A172 (cell line): ENCODE results near the gene CAMSAP2. TPM values are rescaled to one million over a fixed set of nuclear protein-coding genes. Genes with fewer than 3 reads are reported as not detected.
"Not testable (repeated sequence)": the region's sequence is repeated elsewhere in the genome, so short reads cannot be mapped to it uniquely, and the experiment has no call there.

ENCODE experiments used
- DNase-seq: peaks from one replicate; pipeline ENCODE4 v3.0.0-alpha.2; 2015; ENCODE audit warnings: low spot score
- total RNA-seq: library from RNA; depleted of rRNA; stranded (reverse); fragments of >200 nt; shearing (Covaris generic); gene quantifications from 2 replicates; pipeline ENCODE4 v1.2.3, GENCODE V29; 2014

The CAMSAP2 gene
- total RNA-seq, 1 experiment from 2014 or later: 67.7 TPM

- peak; percentile 23 for DNase-seq
Observed at GRCh38 chr1:200780545-200781369, 42.1 kb downstream of the CAMSAP2 start.

GRCh38 chr1:200783926-200784325, 45.2 kb downstream of the CAMSAP2 start:
- no peak for DNase-seq

GRCh38 chr1:200784576-200784975, 45.9 kb downstream of the CAMSAP2 start:
- DNase-seq: no peak

GRCh38 chr1:200786788-200787187, 48.1 kb downstream of the CAMSAP2 start:
- DNase-seq: no peak

- DNase-seq: no peak
Observed at GRCh38 chr1:200787896-200788387, 49.2 kb downstream of the CAMSAP2 start.

GRCh38 chr1:200791012-200791411, 52.3 kb downstream of the CAMSAP2 start:
- DNase-seq: not testable (repeated sequence)

GRCh38 chr1:200793677-200794076, 55.0 kb downstream of the CAMSAP2 start:
- DNase-seq: no peak

GRCh38 chr1:200794506-200795065, 55.9 kb downstream of the CAMSAP2 start:
- DNase-seq: no peak

GRCh38 chr1:200795156-200795555, 56.5 kb downstream of the CAMSAP2 start:
- DNase-seq: no peak

- DNase-seq: no peak
Observed at GRCh38 chr1:200802042-200802441, 63.3 kb downstream of the CAMSAP2 start.

- DNase-seq: peak; percentile 76
Observed at GRCh38 chr1:200802865-200803512, 64.3 kb downstream of the CAMSAP2 start.

- DNase-seq: no peak
Observed at GRCh38 chr1:200805719-200806118, 67.0 kb downstream of the CAMSAP2 start.

- DNase-seq: no peak
Observed at GRCh38 chr1:200808846-200809245, 70.2 kb downstream of the CAMSAP2 start.

- DNase-seq: no peak
Observed at GRCh38 chr1:200811704-200812103, 73.0 kb downstream of the CAMSAP2 start.

- not testable (repeated sequence) for DNase-seq
Observed at GRCh38 chr1:200816624-200817224, 78.0 kb downstream of the CAMSAP2 start.

- no peak for DNase-seq
Observed at GRCh38 chr1:200818248-200818647, 79.6 kb downstream of the CAMSAP2 start.

- DNase-seq: no peak
Observed at GRCh38 chr1:200819726-200820125, 81.0 kb downstream of the CAMSAP2 start.

GRCh38 chr1:200831091-200831490, 92.4 kb downstream of the CAMSAP2 start:
- DNase-seq: no peak

- DNase-seq: no peak
Observed at GRCh38 chr1:200834383-200834782, 95.7 kb downstream of the CAMSAP2 start.

- no peak for DNase-seq
Observed at GRCh38 chr1:200836213-200836612, 97.5 kb downstream of the CAMSAP2 start.

- DNase-seq: peak; percentile 47
Observed at GRCh38 chr1:200837931-200838571, 99.4 kb downstream of the CAMSAP2 start.
